Heart left ventricle (tissue), 13 donors: ENCODE results near the gene SHROOM3.

Source experiments
- POLR2A ChIP-seq, 2 donors: fragments of 450-650 bp; IDR thresholded peaks; one replicate each; pipeline ENCODE4 v1.6.1; 2017; ENCODE audit warnings: antibody characterized with exemption in 2 of 2, mild to moderate bottlenecking in 2 of 2, moderate library complexity in 2 of 2
- TF ChIP-seq, protein P1 (sequence below), 12 donors: fragments of 200-600 bp; sonication (generic) in 4 of 12; IDR thresholded peaks; one replicate each; pipeline versions ENCODE4 v1.5.0 to v1.8.0; 2018 to 2022; ENCODE audit warnings: antibody characterized with exemption in 12 of 12, mild to moderate bottlenecking in 5 of 12
- donor health status: ischemic (EF 13 %, LVEDD 7.1; RV severe dilation, severe dysfunction).
- donor health status: DM: no; HTN: yes; CAD: no.
- donor health status: DM: no; HTN: no; CAD: no.
- donor health status: ischemic (EF 25% LVEDD 6.9; RV normal size, moderate dysfunction).
- donor health status: ischemic (EF 25% LVEDD 5.7; RV mildly dilated, moderate dysfunction).
- donor health status: ischemic (EF 35%, LVEDD 5.7; RV mildly dilated, moderate dysfunction).
- donor health status: nonischemic (EF 11% LVEDD 7.7; RV severe dilation, severe dysfunction).
- donor health status: DM: yes; HTN: yes; CAD: no.
- donor health status: PGD.
- donor health status: ischemic (EF 29% LVEDD 5.4; RV normal size, mild dysfunction).
- donor health status: nonischemic (EF 23%, LVEDD 6.1; RV moderate dilation, normal function).

DNA sequence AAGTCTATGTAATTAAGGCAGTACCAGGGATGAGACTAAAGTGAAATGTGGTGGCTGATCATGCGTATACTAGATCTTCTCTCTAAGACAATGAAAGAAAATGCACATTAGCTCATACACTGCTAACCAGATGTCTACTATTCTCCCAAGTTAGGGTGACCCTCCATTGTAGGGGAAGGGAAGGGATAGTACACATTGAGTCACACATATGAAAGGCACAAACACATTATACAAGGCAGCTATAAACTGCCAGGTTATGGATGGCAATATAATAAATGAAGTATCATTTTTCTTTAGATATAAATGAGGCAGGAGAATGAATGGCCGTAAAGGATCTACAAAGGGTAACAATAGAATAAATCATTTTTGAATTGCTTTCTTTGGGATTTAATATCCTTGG, 4.5 kb downstream of the SHROOM3 start:
- TF ChIP-seq, protein P1, sequence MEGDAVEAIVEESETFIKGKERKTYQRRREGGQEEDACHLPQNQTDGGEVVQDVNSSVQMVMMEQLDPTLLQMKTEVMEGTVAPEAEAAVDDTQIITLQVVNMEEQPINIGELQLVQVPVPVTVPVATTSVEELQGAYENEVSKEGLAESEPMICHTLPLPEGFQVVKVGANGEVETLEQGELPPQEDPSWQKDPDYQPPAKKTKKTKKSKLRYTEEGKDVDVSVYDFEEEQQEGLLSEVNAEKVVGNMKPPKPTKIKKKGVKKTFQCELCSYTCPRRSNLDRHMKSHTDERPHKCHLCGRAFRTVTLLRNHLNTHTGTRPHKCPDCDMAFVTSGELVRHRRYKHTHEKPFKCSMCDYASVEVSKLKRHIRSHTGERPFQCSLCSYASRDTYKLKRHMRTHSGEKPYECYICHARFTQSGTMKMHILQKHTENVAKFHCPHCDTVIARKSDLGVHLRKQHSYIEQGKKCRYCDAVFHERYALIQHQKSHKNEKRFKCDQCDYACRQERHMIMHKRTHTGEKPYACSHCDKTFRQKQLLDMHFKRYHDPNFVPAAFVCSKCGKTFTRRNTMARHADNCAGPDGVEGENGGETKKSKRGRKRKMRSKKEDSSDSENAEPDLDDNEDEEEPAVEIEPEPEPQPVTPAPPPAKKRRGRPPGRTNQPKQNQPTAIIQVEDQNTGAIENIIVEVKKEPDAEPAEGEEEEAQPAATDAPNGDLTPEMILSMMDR (IDR thresholded peaks at IDR 0.05), result no peak
- no peak for TF ChIP-seq POLR2A (IDR thresholded peaks at IDR 0.05)
